CD4-positive, CD25-positive, alpha-beta regulatory T cell (primary cell): Measurements from ENCODE around the gene CFAP65. TPM values are rescaled to one million over a fixed set of nuclear protein-coding genes. Genes with fewer than 3 reads are reported as not detected.

Experiments used
- ATAC-seq, 2 donors: fragments of 150-1000 bp; cut with Tn5 transposase; one replicate each; pipeline ENCODE4 v1.10.0; 2021; ENCODE audit warnings: low read depth in 2 of 2, moderate number of reproducible peaks in 2 of 2, moderate library complexity in 1 of 2
- DNase-seq, 3 donors: peaks; one replicate each; pipeline versions ENCODE4 v3.0.0 to v3.0.0-alpha.2; 2012 to 2022; ENCODE audit warnings: mixed read lengths in 1 of 3
- H3K27ac ChIP-seq: one replicate; pipeline ENCODE4 v1.7.0; 2013; ENCODE audit warnings: mild to moderate bottlenecking, low read length; ENCODE audit not compliant: insufficient read depth, poor library complexity, severe bottlenecking
- H3K27me3 ChIP-seq: one replicate; pipeline ENCODE4 v1.7.0; 2013; ENCODE audit warnings: low read length; ENCODE audit not compliant: control insufficient read depth, insufficient read depth
- H3K36me3 ChIP-seq: one replicate; pipeline ENCODE4 v1.7.0; 2013; ENCODE audit warnings: mild to moderate bottlenecking, low read length, moderate library complexity; ENCODE audit not compliant: control insufficient read depth, insufficient read depth
- H3K4me1 ChIP-seq: 2 replicates; pipeline ENCODE4 v1.7.0; 2013; ENCODE audit warnings: mild to moderate bottlenecking, low read length; ENCODE audit not compliant: insufficient read depth, control insufficient read depth, poor library complexity, severe bottlenecking
- H3K4me3 ChIP-seq: one replicate; pipeline ENCODE4 v1.7.0; 2013; ENCODE audit warnings: low read depth, mild to moderate bottlenecking, low read length, moderate library complexity
- H3K9me3 ChIP-seq, 2 experiments: 1 replicate in 1 of 2; 2 replicates in 1 of 2; pipeline ENCODE4 v1.7.0; 2013; ENCODE audit warnings: low read length in 2 of 2, mild to moderate bottlenecking in 1 of 2, moderate library complexity in 1 of 2; ENCODE audit not compliant: control insufficient read depth in 2 of 2
- H3K27ac Mint-ChIP-seq, 3 donors: one replicate each; pipeline ENCODE4 v1.8.0; 2020 to 2022; ENCODE audit warnings: mild to moderate bottlenecking in 3 of 3, mixed read lengths in 3 of 3, moderate library complexity in 2 of 3
- H3K27me3 Mint-ChIP-seq: one replicate; pipeline ENCODE4 v1.8.0; 2022; ENCODE audit warnings: mild to moderate bottlenecking, mixed read lengths
- H3K36me3 Mint-ChIP-seq: one replicate; pipeline ENCODE4 v1.8.0; 2020; ENCODE audit warnings: mixed read lengths
- H3K4me1 Mint-ChIP-seq, 4 donors: one replicate each; pipeline ENCODE4 v1.8.0; 2020 to 2022; ENCODE audit warnings: mixed read lengths in 4 of 4, mild to moderate bottlenecking in 1 of 4
- H3K4me3 Mint-ChIP-seq, 4 donors: one replicate each; pipeline ENCODE4 v1.8.0; 2020 to 2022; ENCODE audit warnings: mild to moderate bottlenecking in 4 of 4, mixed read lengths in 4 of 4, moderate library complexity in 3 of 4
- H3K9me3 Mint-ChIP-seq, 7 donors: one replicate each; pipeline ENCODE4 v1.8.0; 2020 to 2022; ENCODE audit warnings: mixed read lengths in 7 of 7, mild to moderate bottlenecking in 3 of 7, moderate library complexity in 2 of 7
- polyA plus RNA-seq, 4 donors: library from polyadenylated mRNA; unstranded; fragments of 300-500 nt; fragmentation: Illumina TruSeq; gene quantifications; one replicate each; pipeline ENCODE4 v1.2.3, GENCODE V29; 2021
- total RNA-seq: library from RNA; stranded (reverse); gene quantifications from one replicate; pipeline ENCODE4 v1.2.3, GENCODE V29; 2022

Gene CFAP65
- total and polyA plus RNA-seq, 5 donors from 2014 or later, result not detected

DNA sequence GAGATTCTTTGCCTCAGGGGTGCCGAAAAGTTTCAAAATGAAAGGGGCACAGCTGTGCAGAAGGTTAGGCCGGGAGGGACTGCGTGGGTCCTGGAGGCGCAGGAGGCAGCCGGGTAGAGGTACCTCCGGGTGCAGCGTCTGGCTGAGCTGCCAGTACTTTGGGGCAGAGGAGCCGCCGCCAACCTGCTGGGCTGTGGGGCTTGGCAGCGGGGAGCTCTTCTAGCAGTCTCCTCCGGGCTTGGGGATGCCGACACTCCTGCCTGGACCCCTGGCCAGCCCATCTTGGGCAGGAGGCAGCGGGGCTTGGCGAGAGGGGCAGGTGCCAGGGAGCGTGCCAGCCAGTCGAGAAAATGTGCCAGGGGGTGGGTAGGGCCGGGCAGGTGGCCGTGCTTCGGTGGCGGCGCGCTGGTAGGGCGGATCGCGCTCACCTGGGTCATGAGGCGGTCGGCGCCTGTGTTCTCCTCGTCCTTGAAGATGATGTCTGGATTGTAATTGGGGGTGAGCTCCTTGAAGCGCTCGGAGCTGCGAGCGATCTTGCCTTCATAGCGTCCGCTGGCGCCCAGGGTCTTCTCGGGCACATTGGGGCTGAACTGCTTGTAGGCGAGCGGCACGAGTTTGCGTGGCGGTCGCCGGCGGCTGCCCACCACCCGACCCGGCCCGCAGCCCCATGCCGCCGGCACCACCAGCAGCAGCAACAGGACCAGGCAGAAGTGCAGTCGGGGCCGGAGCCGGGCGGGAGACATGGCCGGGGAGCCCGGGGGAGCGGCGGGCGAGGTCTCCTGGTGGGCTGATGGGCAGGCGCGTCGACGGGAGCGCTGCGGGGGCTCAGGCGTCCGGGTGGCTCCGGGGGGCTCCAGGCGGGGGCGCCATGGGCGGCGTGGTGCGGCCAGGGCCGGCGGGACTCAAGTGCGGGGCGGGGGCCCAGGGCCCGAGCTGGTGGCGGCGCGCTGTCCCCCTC, 18.7 kb upstream of the CFAP65 start:
- Histone ChIP-seq H3K9me3 (no peaks in the 10 kb centered on the region), H3K27ac (no peak overlapping the region), H3K27me3 (peaks cover 30% of the 10 kb centered on the region), H3K36me3 (no peaks in the 10 kb centered on the region), H3K4me1 (peaks cover 37% of the 10 kb centered on the region), H3K4me3 (no peak overlapping the region)
- no peak overlapping the region for H3K27ac Mint-ChIP-seq
- H3K4me1 Mint-ChIP-seq, result peaks cover 0 to 35% (median 3%) of the 10 kb centered on the region in 4 donors
- H3K4me3 Mint-ChIP-seq, result peak overlapping the region; percentile 41 to 54 (median 48)
- peaks cover 80% of the 10 kb centered on the region for H3K27me3 Mint-ChIP-seq
- no peaks in the 10 kb centered on the region for H3K36me3 Mint-ChIP-seq
- H3K9me3 Mint-ChIP-seq, result no peaks in the 10 kb centered on the region
- DNase-seq, result peak in 1 of 3 donors; percentile 8
- no peak for ATAC-seq

DNA sequence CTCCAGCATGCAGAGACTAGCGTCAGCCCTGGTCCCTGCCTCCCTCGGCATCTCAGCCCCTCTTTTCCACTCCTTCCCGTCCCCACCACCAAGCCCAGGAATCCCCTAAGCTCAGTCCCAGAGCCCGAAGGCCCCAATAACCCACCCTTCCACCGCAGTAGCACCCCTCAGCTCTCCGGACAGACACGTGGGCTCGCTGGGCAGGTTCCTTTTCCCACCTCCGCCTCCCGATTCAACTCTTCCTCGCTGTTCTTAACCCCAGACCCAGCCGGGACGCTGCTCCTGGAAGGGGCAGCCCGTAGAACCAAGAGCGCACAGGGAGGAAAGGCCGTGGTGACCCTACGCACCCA, 18.0 kb upstream of the CFAP65 start:
- Mint-ChIP-seq H3K9me3 (no peaks in the 10 kb centered on the region), H3K4me1 (peaks cover 0 to 35% (median 3%) of the 10 kb centered on the region in 4 donors), H3K36me3 (no peaks in the 10 kb centered on the region), H3K27me3 (peaks cover 74% of the 10 kb centered on the region), H3K4me3 (peak overlapping the region in 3 of 4 donors; percentile 50 to 58 (median 52)), H3K27ac (peak overlapping the region in 1 of 3 donors; percentile 63)
- Histone ChIP-seq H3K4me1 (peaks cover 37% of the 10 kb centered on the region), H3K27me3 (peaks cover 30% of the 10 kb centered on the region), H3K27ac (no peak overlapping the region), H3K36me3 (no peaks in the 10 kb centered on the region), H3K9me3 (no peaks in the 10 kb centered on the region), H3K4me3 (no peak overlapping the region)
- ATAC-seq (no peak), DNase-seq (no peak)

GRCh38 chr2:219058541-219059374, 17.4 kb upstream of the CFAP65 start:
- no peaks in the 10 kb centered on the region for H3K9me3 ChIP-seq
- peaks cover 37% of the 10 kb centered on the region for H3K4me1 ChIP-seq
- no peak for ATAC-seq
- no peak for DNase-seq
- H3K27ac Mint-ChIP-seq, result no peak overlapping the region
- no peaks in the 10 kb centered on the region for H3K36me3 ChIP-seq
- no peak overlapping the region for H3K27ac ChIP-seq
- H3K4me3 ChIP-seq, result no peak overlapping the region
- peaks cover 74% of the 10 kb centered on the region for H3K27me3 Mint-ChIP-seq
- H3K9me3 Mint-ChIP-seq, result no peaks in the 10 kb centered on the region
- peaks cover 0 to 35% (median 3%) of the 10 kb centered on the region in 4 donors for H3K4me1 Mint-ChIP-seq
- peaks cover 26% of the 10 kb centered on the region for H3K27me3 ChIP-seq
- peak overlapping the region in 1 of 4 donors; percentile 58 for H3K4me3 Mint-ChIP-seq
- no peaks in the 10 kb centered on the region for H3K36me3 Mint-ChIP-seq

GRCh38 chr2:219057709-219058540, 16.6 kb upstream of the CFAP65 start:
- Histone ChIP-seq H3K27me3 (peaks cover 26% of the 10 kb centered on the region), H3K36me3 (no peaks in the 10 kb centered on the region), H3K9me3 (no peaks in the 10 kb centered on the region), H3K4me3 (no peak overlapping the region), H3K4me1 (peaks cover 37% of the 10 kb centered on the region), H3K27ac (no peak overlapping the region)
- H3K4me1 Mint-ChIP-seq, result peaks cover 0 to 35% (median 3%) of the 10 kb centered on the region in 4 donors
- no peaks in the 10 kb centered on the region for H3K36me3 Mint-ChIP-seq
- H3K4me3 Mint-ChIP-seq, result peak overlapping the region in 3 of 4 donors; percentile 21 to 66 (median 64)
- H3K27ac Mint-ChIP-seq, result no peak overlapping the region
- DNase-seq, result peak; percentile 62 to 73 (median 72)
- H3K9me3 Mint-ChIP-seq, result no peaks in the 10 kb centered on the region
- peaks cover 66% of the 10 kb centered on the region for H3K27me3 Mint-ChIP-seq
- ATAC-seq, result peak; percentile 88 to 93

DNA sequence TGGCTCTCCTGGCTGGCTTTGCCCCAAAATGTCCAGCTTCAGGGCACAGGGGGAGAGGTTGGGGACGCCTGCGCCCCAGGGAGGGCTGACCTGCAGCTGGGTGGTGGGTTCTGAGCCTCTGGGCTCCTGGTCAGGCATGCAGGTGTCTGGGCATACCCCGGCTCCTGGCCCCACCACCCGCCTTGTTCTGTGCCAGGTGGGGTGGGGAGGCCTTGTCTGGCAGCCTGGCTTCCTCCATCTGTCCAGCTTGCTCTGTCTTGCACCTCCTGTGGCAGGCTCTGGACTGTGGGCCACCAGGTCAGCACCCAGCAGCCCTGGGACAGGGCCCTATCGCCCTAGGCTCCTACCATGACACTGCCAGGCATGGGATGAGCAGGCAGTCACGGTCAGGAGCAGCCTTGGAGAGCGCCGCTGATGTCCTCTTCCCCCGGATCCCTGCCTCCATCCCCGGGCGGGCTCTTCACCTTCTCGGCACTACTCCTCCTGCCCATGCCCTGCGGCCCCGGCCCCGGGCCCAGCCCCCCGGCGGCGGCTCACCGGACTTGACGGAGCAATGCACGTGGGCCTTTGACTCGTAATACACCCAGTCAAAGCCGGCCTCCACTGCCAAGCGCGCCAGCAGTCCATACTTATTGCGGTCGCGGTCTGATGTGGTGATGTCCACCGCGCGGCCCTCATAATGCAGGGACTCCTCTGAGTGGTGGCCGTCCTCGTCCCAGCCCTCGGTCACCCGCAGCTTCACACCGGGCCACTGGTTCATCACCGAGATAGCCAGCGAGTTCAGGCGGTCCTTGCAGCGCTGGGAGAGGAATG, 15.8 kb upstream of the CFAP65 start:
- H3K4me1 Mint-ChIP-seq, result peaks cover 0 to 35% (median 3%) of the 10 kb centered on the region in 4 donors
- no peak overlapping the region for H3K27ac Mint-ChIP-seq
- Histone ChIP-seq H3K9me3 (no peaks in the 10 kb centered on the region), H3K36me3 (no peaks in the 10 kb centered on the region), H3K4me1 (peaks cover 37% of the 10 kb centered on the region), H3K4me3 (no peak overlapping the region), H3K27ac (no peak overlapping the region), H3K27me3 (peaks cover 20% of the 10 kb centered on the region)
- ATAC-seq, result no peak
- no peaks in the 10 kb centered on the region for H3K36me3 Mint-ChIP-seq
- DNase-seq, result no peak
- H3K4me3 Mint-ChIP-seq, result peak overlapping the region in 1 of 4 donors; percentile 24
- H3K9me3 Mint-ChIP-seq, result no peaks in the 10 kb centered on the region
- H3K27me3 Mint-ChIP-seq, result peaks cover 65% of the 10 kb centered on the region

GRCh38 chr2:219056176-219056895, 15.0 kb upstream of the CFAP65 start:
- Mint-ChIP-seq H3K4me1 (peaks cover 0 to 31% (median 3%) of the 10 kb centered on the region in 4 donors), H3K9me3 (no peaks in the 10 kb centered on the region), H3K27ac (no peak overlapping the region), H3K27me3 (peaks cover 61% of the 10 kb centered on the region), H3K36me3 (no peaks in the 10 kb centered on the region), H3K4me3 (no peak overlapping the region)
- no peak overlapping the region for H3K27ac ChIP-seq
- no peaks in the 10 kb centered on the region for H3K9me3 ChIP-seq
- ATAC-seq (no peak), DNase-seq (no peak)
- peaks cover 13% of the 10 kb centered on the region for H3K27me3 ChIP-seq
- peaks cover 37% of the 10 kb centered on the region for H3K4me1 ChIP-seq
- no peaks in the 10 kb centered on the region for H3K36me3 ChIP-seq
- H3K4me3 ChIP-seq, result no peak overlapping the region
